Progenitor cell of endocrine pancreas (in vitro differentiated cells): ENCODE measurements around the gene ZNF467. TPM values are rescaled to one million over a fixed set of nuclear protein-coding genes. Genes with fewer than 3 reads are reported as not detected.

Source experiments
- DNase-seq: peaks from one replicate; pipeline ENCODE4 v3.0.0; 2021; ENCODE audit warnings: low spot score; ENCODE audit not compliant: unreplicated experiment
- H3K27ac Mint-ChIP-seq: 2 replicates; pipeline ENCODE4 v1.8.0; 2021; ENCODE audit warnings: mild to moderate bottlenecking, moderate library complexity, mixed read lengths
- H3K27me3 Mint-ChIP-seq: 2 replicates; pipeline ENCODE4 v1.8.0; 2021; ENCODE audit warnings: mixed read lengths
- H3K36me3 Mint-ChIP-seq: 2 replicates; pipeline ENCODE4 v1.8.0; 2022; ENCODE audit warnings: mixed read lengths; ENCODE audit not compliant: insufficient read depth
- H3K4me1 Mint-ChIP-seq: 2 replicates; pipeline ENCODE4 v1.8.0; 2021; ENCODE audit warnings: low read depth, mixed read lengths
- H3K4me3 Mint-ChIP-seq: 2 replicates; pipeline ENCODE4 v1.8.0; 2021; ENCODE audit warnings: low read depth, mild to moderate bottlenecking, moderate library complexity, mixed read lengths
- H3K9me3 Mint-ChIP-seq: 2 replicates; pipeline ENCODE4 v1.8.0; 2021; ENCODE audit warnings: low read depth, mixed read lengths
- CTCF ChIP-seq: fragments of 200-600 bp; sonication (generic); IDR thresholded peaks from one replicate; pipeline ENCODE4 v1.5.0; 2021; ENCODE audit warnings: antibody characterized with exemption, mild to moderate bottlenecking; ENCODE audit not compliant: unreplicated experiment
- total RNA-seq: library from RNA; stranded (reverse); gene quantifications from 2 replicates; pipeline ENCODE4 v1.2.1, GENCODE V29; 2021

Gene ZNF467
- total RNA-seq, 1 donor from 2014 or later = 16.1 TPM

DNA sequence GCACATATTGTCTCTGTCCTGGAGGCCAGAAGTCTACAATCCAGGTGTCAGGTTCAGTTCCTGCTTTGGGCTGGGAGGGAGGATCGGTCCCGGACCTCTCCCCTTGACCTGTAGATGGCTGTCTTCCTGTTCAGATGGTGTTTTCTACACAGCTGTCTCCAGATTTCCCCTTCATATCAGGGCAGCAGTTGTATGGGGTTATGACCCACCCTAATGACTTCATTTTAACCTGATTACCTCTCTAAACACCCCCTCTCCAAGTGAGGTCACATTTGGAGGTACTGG lies 38.7 kb downstream of the ZNF467 start:
- TF ChIP-seq CTCF = no peak
- no peak for DNase-seq
- peaks cover 1% of the 10 kb centered on the region for H3K36me3 Mint-ChIP-seq
- H3K9me3 Mint-ChIP-seq = no peaks in the 10 kb centered on the region
- no peaks in the 10 kb centered on the region for H3K4me1 Mint-ChIP-seq
- peaks cover 11% of the 10 kb centered on the region for H3K27me3 Mint-ChIP-seq
- no peak overlapping the region for H3K4me3 Mint-ChIP-seq
- no peak overlapping the region for H3K27ac Mint-ChIP-seq

DNA sequence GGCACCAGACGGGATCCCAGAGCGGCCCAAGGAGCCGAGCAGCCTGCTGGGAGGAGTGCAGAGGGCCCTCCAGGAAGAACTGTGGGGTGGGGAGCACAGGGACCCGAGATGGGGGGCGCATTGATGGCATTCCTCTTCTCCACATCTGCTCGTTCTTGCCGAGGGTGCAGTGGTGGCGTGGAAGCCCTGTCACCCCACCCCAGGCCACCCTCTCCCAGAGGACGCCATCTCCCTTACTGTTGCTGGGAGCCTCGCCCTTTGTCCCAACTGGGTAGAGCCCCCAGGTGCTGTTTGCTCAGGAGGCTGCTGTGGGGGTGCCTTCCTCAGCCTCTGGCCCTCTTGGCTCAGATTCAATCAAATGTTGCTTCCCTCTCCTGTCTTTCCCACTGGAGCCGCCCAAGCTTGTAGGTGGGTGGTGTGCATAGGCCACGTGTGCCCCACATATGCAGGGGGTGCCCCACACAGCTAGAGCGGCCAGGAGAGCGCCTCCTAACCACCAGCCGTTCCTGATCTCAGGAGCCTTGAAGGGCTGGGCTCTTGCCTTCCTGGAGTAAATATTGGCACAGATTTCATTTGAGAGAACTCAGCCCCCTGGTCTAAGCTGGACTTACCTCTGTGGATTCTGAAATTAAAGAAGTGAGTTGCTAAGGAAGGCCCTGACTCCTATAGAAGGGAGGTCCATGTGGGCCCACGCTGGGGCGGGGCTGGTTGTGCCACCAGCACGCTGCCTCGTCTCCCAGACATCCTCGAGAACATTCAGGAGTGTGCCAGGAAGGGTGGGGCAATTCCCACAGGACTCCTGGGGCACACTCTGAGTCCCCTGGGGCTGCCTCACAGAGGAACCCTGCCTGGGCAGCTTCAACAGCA lies 39.2 kb downstream of the ZNF467 start:
- no peaks in the 10 kb centered on the region for H3K9me3 Mint-ChIP-seq
- H3K4me1 Mint-ChIP-seq = no peaks in the 10 kb centered on the region
- H3K27ac Mint-ChIP-seq = no peak overlapping the region
- no peak for DNase-seq
- H3K36me3 Mint-ChIP-seq = peaks cover 1% of the 10 kb centered on the region
- peaks cover 7% of the 10 kb centered on the region for H3K27me3 Mint-ChIP-seq
- H3K4me3 Mint-ChIP-seq = no peak overlapping the region
- TF ChIP-seq CTCF = no peak

DNA sequence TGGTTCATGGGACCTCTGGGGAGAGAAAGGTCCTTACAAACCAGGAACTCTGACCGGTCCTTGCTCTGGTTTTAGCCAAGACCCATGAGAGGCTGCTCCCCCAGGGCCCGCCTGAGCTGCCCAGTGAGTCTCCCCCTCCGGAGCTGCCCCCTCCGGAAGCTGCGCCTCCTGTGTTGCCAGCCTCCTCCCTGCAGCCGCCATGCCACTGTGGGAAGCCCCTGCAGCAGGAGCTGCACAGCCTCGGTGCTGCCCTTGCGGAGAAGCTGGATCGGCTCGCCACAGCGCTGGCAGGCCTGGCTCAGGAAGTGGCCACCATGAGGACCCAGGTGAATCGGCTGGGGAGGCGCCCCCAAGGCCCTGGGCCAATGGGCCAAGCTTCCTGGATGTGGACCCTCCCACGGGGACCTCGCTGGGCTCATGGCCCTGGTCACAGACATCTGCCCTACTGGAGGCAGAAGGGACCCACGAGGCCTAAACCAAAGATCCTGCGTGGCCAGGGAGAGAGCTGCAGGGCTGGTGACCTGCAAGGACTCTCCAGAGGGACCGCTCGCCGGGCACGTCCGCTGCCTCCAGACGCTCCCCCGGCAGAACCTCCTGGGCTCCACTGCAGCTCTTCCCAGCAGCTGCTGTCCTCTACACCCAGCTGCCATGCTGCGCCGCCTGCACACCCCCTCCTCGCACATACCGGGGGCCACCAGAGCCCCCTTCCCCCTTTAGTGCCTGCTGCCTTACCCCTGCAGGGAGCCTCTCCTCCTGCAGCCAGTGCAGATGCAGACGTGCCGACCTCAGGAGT lies 40.1 kb downstream of the ZNF467 start:
- H3K36me3 Mint-ChIP-seq = peaks cover 2% of the 10 kb centered on the region
- H3K4me1 Mint-ChIP-seq = no peaks in the 10 kb centered on the region
- no peak for TF ChIP-seq CTCF
- no peak overlapping the region for H3K27ac Mint-ChIP-seq
- no peak for DNase-seq
- H3K27me3 Mint-ChIP-seq = peaks cover 7% of the 10 kb centered on the region
- no peaks in the 10 kb centered on the region for H3K9me3 Mint-ChIP-seq
- no peak overlapping the region for H3K4me3 Mint-ChIP-seq

- no peak for TF ChIP-seq CTCF
- Mint-ChIP-seq H3K9me3 (no peaks in the 10 kb centered on the region), H3K4me3 (no peak overlapping the region), H3K27ac (no peak overlapping the region), H3K27me3 (peaks cover 7% of the 10 kb centered on the region), H3K4me1 (no peaks in the 10 kb centered on the region), H3K36me3 (peaks cover 2% of the 10 kb centered on the region)
- DNase-seq = no peak
Observed at GRCh38 chr7:149732611-149733010, 40.8 kb downstream of the ZNF467 start.

DNA sequence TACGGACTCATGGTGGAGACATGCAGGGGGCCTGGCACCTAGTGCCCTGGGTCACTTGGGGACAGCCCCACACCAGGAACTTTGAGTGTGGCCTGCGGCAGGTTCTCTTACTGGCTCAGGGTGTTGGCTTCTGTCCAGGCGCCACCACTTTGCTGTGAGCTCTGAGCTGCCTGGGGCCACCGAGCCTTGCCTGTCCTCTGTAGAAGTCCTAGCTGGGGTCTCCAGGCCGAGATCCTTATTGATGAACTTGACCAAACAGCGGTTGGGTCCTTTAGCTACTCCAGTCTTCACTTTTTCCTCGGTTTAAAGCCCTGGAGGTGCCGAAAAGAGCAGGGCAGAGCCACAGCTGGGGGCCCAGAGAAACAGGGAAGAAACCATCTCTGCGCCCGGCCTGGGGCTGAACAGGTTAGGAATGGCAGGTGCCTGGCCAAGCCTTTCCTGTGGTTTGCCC lies 41.3 kb downstream of the ZNF467 start:
- Mint-ChIP-seq H3K4me3 (no peak overlapping the region), H3K27ac (no peak overlapping the region), H3K27me3 (peaks cover 5% of the 10 kb centered on the region), H3K9me3 (no peaks in the 10 kb centered on the region), H3K4me1 (no peaks in the 10 kb centered on the region), H3K36me3 (peaks cover 2% of the 10 kb centered on the region)
- no peak for TF ChIP-seq CTCF
- DNase-seq = no peak
